Uterus (tissue), 4 donors: Measurements from ENCODE around the gene DNAJC27. TPM values are rescaled to one million over a fixed set of nuclear protein-coding genes. Genes with fewer than 3 reads are reported as not detected.

Experiments
- DNase-seq, 2 donors: peaks; one replicate each; pipeline ENCODE4 v3.0.0-alpha.2; 2019 to 2020
- H3K27ac ChIP-seq, 2 donors: fragments of 200-600 bp; sonication (generic); 1 replicate in 1 of 2; 2 replicates in 1 of 2; pipeline ENCODE4 v1.5.1; 2016 to 2018
- H3K27me3 ChIP-seq, 2 donors: fragments of 200-600 bp; sonication (generic); one replicate each; pipeline ENCODE4 v1.5.1; 2018 to 2019; ENCODE audit warnings: control low read depth in 1 of 2
- H3K36me3 ChIP-seq, 2 donors: fragments of 200-600 bp; sonication (generic); one replicate each; pipeline ENCODE4 v1.5.1; 2019; ENCODE audit warnings: control low read depth in 1 of 2
- H3K4me1 ChIP-seq, 2 donors: fragments of 200-600 bp; sonication (generic); one replicate each; pipeline ENCODE4 v1.5.1; 2018 to 2019; ENCODE audit warnings: control low read depth in 1 of 2
- H3K4me3 ChIP-seq, 2 donors: fragments of 200-600 bp; sonication (generic); 1 replicate in 1 of 2; 2 replicates in 1 of 2; pipeline ENCODE4 v1.5.1; 2018 to 2019; ENCODE audit warnings: mild to moderate bottlenecking in 1 of 2
- H3K9me3 ChIP-seq, 2 donors: fragments of 200-600 bp; sonication (generic); one replicate each; pipeline ENCODE4 v1.5.1; 2019; ENCODE audit warnings: control low read depth in 1 of 2
- POLR2A ChIP-seq, 2 donors: fragments of 450-650 bp; IDR thresholded peaks; one replicate each; pipeline ENCODE4 v1.6.1; 2016; ENCODE audit warnings: antibody characterized with exemption in 2 of 2, mild to moderate bottlenecking in 1 of 2, moderate library complexity in 1 of 2
- intact Hi-C: fragments of 100-400 bp; cut with DNase I; formaldehyde crosslinking; loops from one replicate; pipeline ENCODE4 v1.15.1; 2023; ENCODE audit warnings: low total_unique reads
- total RNA-seq, 4 donors: library from RNA; depleted of rRNA in 3 of 4; stranded (reverse); fragments of >200 nt in 3 of 4; gene quantifications; one replicate each; pipeline versions ENCODE4 v1.1.0 to v1.2.4, GENCODE V29; 2014 to 2023
- TF ChIP-seq, protein P1 (sequence below), 4 experiments: fragments of 200-600 bp in 2 of 4; fragments of 450-650 bp in 2 of 4; sonication (generic) in 2 of 4; IDR thresholded peaks; one replicate each; pipeline ENCODE4 v1.5.1; 2016 to 2019; ENCODE audit warnings: antibody characterized with exemption in 4 of 4, mild to moderate bottlenecking in 2 of 4, moderate library complexity in 1 of 4
- donor health status: DM: yes; HTN: yes; CAD: no.

Gene DNAJC27
- total RNA-seq, 4 donors from 2014 or later, result 3.1 to 15.3 (median 7.8) TPM

DNA sequence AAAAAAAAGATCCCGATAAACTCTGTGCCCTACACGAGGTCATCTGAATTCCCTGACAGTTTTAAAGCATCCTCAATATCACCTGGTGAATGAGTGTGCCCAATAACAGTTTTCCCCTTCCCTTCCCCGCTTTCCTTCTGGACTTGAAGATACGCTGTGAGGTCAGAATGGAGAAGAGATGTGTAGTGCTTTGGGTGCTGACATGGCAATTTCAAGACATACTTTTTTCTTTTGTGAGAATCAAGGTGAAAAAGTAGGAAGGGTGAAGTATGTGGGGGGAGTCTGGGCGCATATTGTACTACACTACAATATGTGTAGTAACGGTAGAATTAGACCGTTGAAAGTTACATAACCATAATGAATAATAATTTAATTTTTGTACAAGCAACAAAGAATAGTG, 21.7 kb downstream of the DNAJC27 start:
- Histone ChIP-seq H3K4me3 (no peak overlapping the region), H3K27me3 (no peaks in the 10 kb centered on the region), H3K27ac (no peak overlapping the region), H3K4me1 (no peaks in the 10 kb centered on the region), H3K9me3 (peaks cover 0 to 3% of the 10 kb centered on the region in 2 donors), H3K36me3 (no peaks in the 10 kb centered on the region)
- intact Hi-C loops, result no loop called here
- DNase-seq, result no peak
- TF ChIP-seq, protein P1, sequence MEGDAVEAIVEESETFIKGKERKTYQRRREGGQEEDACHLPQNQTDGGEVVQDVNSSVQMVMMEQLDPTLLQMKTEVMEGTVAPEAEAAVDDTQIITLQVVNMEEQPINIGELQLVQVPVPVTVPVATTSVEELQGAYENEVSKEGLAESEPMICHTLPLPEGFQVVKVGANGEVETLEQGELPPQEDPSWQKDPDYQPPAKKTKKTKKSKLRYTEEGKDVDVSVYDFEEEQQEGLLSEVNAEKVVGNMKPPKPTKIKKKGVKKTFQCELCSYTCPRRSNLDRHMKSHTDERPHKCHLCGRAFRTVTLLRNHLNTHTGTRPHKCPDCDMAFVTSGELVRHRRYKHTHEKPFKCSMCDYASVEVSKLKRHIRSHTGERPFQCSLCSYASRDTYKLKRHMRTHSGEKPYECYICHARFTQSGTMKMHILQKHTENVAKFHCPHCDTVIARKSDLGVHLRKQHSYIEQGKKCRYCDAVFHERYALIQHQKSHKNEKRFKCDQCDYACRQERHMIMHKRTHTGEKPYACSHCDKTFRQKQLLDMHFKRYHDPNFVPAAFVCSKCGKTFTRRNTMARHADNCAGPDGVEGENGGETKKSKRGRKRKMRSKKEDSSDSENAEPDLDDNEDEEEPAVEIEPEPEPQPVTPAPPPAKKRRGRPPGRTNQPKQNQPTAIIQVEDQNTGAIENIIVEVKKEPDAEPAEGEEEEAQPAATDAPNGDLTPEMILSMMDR (IDR thresholded peaks at IDR 0.05), result no peak
- no peak for TF ChIP-seq POLR2A (IDR thresholded peaks at IDR 0.05)

DNA sequence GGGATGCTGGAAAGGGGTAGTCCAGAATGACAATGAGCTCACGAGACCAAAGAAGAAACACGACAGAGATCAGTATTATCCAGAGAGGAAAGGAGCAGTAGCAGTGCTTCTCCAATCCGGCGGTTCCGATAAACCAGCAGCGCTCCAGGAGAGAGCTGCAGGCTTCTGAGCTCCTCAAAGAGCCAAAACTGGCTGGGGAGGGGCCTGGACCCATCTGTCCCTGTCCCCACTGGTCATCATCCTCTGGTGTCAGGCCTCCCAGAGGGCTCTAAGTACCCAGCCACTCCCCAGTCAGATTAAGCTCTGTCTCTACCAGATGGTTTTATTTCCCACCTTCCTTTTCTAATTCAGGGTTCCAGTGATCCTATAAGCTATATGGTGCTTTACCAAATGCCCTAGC, 23.2 kb downstream of the DNAJC27 start:
- intact Hi-C loops, result no loop called here
- H3K27ac ChIP-seq, result no peak overlapping the region
- no peaks in the 10 kb centered on the region for H3K9me3 ChIP-seq
- TF ChIP-seq, protein P1 (IDR thresholded peaks at IDR 0.05), result no peak
- TF ChIP-seq POLR2A (IDR thresholded peaks at IDR 0.05), result no peak
- H3K36me3 ChIP-seq, result no peaks in the 10 kb centered on the region
- H3K4me3 ChIP-seq, result no peak overlapping the region
- DNase-seq, result no peak
- no peaks in the 10 kb centered on the region for H3K4me1 ChIP-seq
- H3K27me3 ChIP-seq, result no peaks in the 10 kb centered on the region

DNA sequence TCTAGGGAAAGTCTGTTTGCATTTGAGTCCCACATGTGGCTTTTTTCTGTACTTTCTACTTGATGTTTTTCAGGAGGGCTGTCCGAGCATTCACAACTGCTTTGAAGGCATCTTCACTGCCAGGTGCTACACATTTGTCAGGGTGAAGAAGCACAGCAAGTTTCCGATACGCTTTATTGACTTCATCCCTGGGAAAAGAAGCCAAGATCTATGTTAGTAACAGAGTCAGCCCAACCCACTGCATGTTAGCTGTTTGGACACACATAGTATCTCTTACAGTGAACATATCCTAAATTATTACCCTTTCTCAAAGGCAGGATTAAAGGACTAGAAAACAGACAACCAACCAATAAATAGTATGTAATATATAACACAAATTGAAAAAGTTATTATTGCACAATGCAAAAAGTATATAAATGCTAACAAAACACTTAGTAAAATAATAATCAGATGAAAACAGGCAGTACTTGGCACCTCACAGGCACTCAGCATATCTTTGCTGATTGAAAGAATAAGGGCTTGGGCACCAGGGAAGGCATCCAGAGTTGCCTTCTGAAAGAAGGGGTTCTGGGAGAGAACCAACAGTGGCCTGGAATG, 24.1 kb downstream of the DNAJC27 start:
- Histone ChIP-seq H3K27ac (no peak overlapping the region), H3K4me1 (no peaks in the 10 kb centered on the region), H3K36me3 (no peaks in the 10 kb centered on the region), H3K4me3 (no peak overlapping the region), H3K27me3 (no peaks in the 10 kb centered on the region), H3K9me3 (no peaks in the 10 kb centered on the region)
- DNase-seq, result no peak
- intact Hi-C loops, result no loop called here
- TF ChIP-seq POLR2A (IDR thresholded peaks at IDR 0.05), result no peak
- TF ChIP-seq, protein P1 (IDR thresholded peaks at IDR 0.05), result no peak

DNA sequence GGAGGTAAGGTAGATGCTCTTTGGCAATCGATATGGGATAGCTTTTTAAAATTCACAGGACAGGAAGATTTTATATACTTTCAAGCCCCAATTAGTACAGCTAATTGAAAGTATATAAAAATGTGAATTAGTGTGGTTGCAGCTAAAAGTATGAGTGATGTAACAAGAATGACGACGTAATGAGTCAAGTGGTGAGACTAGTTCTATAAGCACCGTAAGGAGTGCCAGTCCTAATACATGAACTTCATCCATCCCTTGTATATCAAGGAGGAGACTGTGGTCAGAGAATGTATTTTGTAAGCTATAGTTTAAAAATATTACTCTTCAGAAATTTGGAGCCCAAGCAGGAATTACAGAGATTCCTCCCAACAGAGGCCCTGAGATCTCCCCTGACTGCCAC, 25.8 kb downstream of the DNAJC27 start:
- Histone ChIP-seq H3K4me3 (no peak overlapping the region), H3K27me3 (no peaks in the 10 kb centered on the region), H3K4me1 (no peaks in the 10 kb centered on the region), H3K9me3 (no peaks in the 10 kb centered on the region), H3K27ac (no peak overlapping the region), H3K36me3 (no peaks in the 10 kb centered on the region)
- intact Hi-C loops, result no loop called here
- no peak for DNase-seq
- no peak for TF ChIP-seq POLR2A (IDR thresholded peaks at IDR 0.05)
- TF ChIP-seq, protein P1 (IDR thresholded peaks at IDR 0.05), result no peak

DNA sequence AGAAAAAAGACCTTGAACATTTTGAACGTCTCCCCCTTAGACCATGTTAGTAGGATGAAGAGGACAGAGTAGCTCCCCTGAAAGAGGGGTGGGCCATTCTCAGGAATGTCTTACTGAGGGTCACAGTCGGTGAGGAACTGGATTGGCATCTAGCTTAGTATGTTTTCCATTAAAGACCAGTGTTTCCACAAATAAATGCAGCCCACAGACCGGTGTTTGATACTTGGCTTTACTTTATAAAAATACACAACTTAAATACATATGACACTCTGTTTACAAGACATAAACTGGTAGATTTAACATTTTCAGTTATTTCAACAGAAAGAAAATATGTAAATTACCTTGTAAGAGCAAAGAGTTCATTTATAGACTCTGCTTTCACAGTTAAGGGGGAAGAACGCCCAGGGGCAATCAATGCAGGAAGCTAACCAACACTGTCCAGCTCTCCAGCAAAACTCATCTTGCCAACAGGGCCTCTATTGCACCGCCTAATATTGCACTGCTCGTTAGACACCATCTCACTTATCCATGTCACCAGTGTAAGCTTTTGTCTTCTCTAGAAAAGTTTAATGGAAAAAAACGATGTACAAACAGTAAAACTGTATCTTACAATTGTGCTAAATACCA, 28.2 kb downstream of the DNAJC27 start:
- intact Hi-C loops, result no loop called here
- no peak for DNase-seq
- Histone ChIP-seq H3K4me3 (no peak overlapping the region), H3K27ac (no peak overlapping the region), H3K4me1 (no peaks in the 10 kb centered on the region), H3K27me3 (no peaks in the 10 kb centered on the region), H3K36me3 (no peaks in the 10 kb centered on the region), H3K9me3 (no peaks in the 10 kb centered on the region)
- TF ChIP-seq, protein P1 (IDR thresholded peaks at IDR 0.05), result no peak
- no peak for TF ChIP-seq POLR2A (IDR thresholded peaks at IDR 0.05)
